ENCODE data around the gene NPAP1. TPM values are rescaled to one million over a fixed set of nuclear protein-coding genes. Genes with fewer than 3 reads are reported as not detected.
"Not testable (repeated sequence)": the region's sequence is repeated elsewhere in the genome, so short reads cannot be mapped to it uniquely, and the experiment has no call there.

The NPAP1 gene
- polyA plus RNA-seq, 1 of the 3 experiments (the other 2 are of a cell fraction): not detected

GRCh38 chr15:24682002-24682401, 6.4 kb downstream of the NPAP1 start:
- WGBS (ENCODE audit: low lambda C conversion rate): 8% methylated on average over 3 of the region's 3 CpGs

GRCh38 chr15:24682905-24683304, 7.3 kb downstream of the NPAP1 start:
- DNase-seq; H3K9ac ChIP-seq; H3K36me3 ChIP-seq (replicated peaks in 1 of 2; ENCODE audit: control insufficient read depth in 1 of 2, insufficient read depth in 2 of 2, low read length in 1 of 2); H3K4me2 ChIP-seq; CTCF ChIA-PET; H3K9me2 ChIP-seq; H3K9me3 ChIP-seq; H3K27me3 ChIP-seq (ENCODE audit: insufficient read depth); H4K20me1 ChIP-seq (ENCODE audit: insufficient read depth); H2AFZ ChIP-seq (ENCODE audit: low read depth); H3F3A ChIP-seq (replicated peaks; ENCODE audit: insufficient read depth); H3K27ac ChIP-seq (ENCODE audit: low read depth in 2 of 2, low read length in 1 of 2); POLR2A ChIA-PET; H3K4me3 ChIP-seq (ENCODE audit: low read depth in 2 of 2, low read length in 1 of 2); H3K79me2 ChIP-seq (ENCODE audit: insufficient read depth); H3K4me1 ChIP-seq (ENCODE audit: control insufficient read depth in 1 of 2, insufficient read depth in 2 of 2, low read depth in 1 of 2, low read length in 1 of 2): not testable (repeated sequence)
- WGBS (ENCODE audit: low lambda C conversion rate): 7% methylated on average over 4 of the region's 4 CpGs

More at GRCh38 chr15:24682002-24682401, 6.4 kb downstream of the NPAP1 start:
- no peak overlapping the region for H3K4me2 ChIP-seq
- no peak for TF ChIP-seq RFX5 (IDR thresholded peaks at IDR 0.05; ENCODE audit: low read length)
- TF ChIP-seq, protein P1, sequence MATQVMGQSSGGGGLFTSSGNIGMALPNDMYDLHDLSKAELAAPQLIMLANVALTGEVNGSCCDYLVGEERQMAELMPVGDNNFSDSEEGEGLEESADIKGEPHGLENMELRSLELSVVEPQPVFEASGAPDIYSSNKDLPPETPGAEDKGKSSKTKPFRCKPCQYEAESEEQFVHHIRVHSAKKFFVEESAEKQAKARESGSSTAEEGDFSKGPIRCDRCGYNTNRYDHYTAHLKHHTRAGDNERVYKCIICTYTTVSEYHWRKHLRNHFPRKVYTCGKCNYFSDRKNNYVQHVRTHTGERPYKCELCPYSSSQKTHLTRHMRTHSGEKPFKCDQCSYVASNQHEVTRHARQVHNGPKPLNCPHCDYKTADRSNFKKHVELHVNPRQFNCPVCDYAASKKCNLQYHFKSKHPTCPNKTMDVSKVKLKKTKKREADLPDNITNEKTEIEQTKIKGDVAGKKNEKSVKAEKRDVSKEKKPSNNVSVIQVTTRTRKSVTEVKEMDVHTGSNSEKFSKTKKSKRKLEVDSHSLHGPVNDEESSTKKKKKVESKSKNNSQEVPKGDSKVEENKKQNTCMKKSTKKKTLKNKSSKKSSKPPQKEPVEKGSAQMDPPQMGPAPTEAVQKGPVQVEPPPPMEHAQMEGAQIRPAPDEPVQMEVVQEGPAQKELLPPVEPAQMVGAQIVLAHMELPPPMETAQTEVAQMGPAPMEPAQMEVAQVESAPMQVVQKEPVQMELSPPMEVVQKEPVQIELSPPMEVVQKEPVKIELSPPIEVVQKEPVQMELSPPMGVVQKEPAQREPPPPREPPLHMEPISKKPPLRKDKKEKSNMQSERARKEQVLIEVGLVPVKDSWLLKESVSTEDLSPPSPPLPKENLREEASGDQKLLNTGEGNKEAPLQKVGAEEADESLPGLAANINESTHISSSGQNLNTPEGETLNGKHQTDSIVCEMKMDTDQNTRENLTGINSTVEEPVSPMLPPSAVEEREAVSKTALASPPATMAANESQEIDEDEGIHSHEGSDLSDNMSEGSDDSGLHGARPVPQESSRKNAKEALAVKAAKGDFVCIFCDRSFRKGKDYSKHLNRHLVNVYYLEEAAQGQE (IDR thresholded peaks at IDR 0.05; ENCODE audit: low read depth, low read length): no peak
- TF ChIP-seq YY1 (IDR thresholded peaks at IDR 0.05; ENCODE audit: low read depth): no peak
- no peak for TF ChIP-seq GATA2 (CRISPR knock-in tag; IDR thresholded peaks at IDR 0.05)
- no peak for TF ChIP-seq CHD2 (IDR thresholded peaks at IDR 0.05; ENCODE audit: low read length, partially characterized antibody)
- no peak for TF ChIP-seq TAF1 (IDR thresholded peaks at IDR 0.05; ENCODE audit: borderline replicate concordance, low read depth, low read length)
- no peak for TF ChIP-seq EP300 (IDR thresholded peaks at IDR 0.05; ENCODE audit: borderline replicate concordance in 1 of 2, low read depth in 1 of 2, low read length in 1 of 2)
- no peak for TF ChIP-seq FOXM1 (IDR thresholded peaks at IDR 0.05; ENCODE audit: low read depth)
- TF ChIP-seq, protein P2, sequence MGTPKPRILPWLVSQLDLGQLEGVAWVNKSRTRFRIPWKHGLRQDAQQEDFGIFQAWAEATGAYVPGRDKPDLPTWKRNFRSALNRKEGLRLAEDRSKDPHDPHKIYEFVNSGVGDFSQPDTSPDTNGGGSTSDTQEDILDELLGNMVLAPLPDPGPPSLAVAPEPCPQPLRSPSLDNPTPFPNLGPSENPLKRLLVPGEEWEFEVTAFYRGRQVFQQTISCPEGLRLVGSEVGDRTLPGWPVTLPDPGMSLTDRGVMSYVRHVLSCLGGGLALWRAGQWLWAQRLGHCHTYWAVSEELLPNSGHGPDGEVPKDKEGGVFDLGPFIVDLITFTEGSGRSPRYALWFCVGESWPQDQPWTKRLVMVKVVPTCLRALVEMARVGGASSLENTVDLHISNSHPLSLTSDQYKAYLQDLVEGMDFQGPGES (IDR thresholded peaks at IDR 0.05; ENCODE audit: low read depth, low read length): no peak
- TF ChIP-seq POLR2AphosphoS5 (IDR thresholded peaks at IDR 0.05; ENCODE audit: low read depth, low read length): no peak
- TF ChIP-seq ZBTB33 (IDR thresholded peaks at IDR 0.05; ENCODE audit: borderline replicate concordance, low read depth): no peak
- TF ChIP-seq, protein P3, sequence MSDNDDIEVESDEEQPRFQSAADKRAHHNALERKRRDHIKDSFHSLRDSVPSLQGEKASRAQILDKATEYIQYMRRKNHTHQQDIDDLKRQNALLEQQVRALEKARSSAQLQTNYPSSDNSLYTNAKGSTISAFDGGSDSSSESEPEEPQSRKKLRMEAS (IDR thresholded peaks at IDR 0.05; ENCODE audit: low read depth): no peak
- TF ChIP-seq, protein P4, sequence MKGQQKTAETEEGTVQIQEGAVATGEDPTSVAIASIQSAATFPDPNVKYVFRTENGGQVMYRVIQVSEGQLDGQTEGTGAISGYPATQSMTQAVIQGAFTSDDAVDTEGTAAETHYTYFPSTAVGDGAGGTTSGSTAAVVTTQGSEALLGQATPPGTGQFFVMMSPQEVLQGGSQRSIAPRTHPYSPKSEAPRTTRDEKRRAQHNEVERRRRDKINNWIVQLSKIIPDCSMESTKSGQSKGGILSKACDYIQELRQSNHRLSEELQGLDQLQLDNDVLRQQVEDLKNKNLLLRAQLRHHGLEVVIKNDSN (IDR thresholded peaks at IDR 0.05; ENCODE audit: borderline replicate concordance, low read depth): no peak
- no peak for TF ChIP-seq RCOR1 (IDR thresholded peaks at IDR 0.05; ENCODE audit: low read length)
- no peak for TF ChIP-seq NFIC (IDR thresholded peaks at IDR 0.05; ENCODE audit: borderline replicate concordance)
- H3K9me3 ChIP-seq: no peaks in the 10 kb centered on the region
- no peak overlapping the region for H3K9ac ChIP-seq
- H3K27me3 ChIP-seq (ENCODE audit: insufficient read depth): no peaks in the 10 kb centered on the region
- POLR2A ChIA-PET: no interaction called here
- DNase-seq: no peak
- H3K4me1 ChIP-seq (ENCODE audit: control insufficient read depth in 1 of 2, insufficient read depth in 2 of 2, low read depth in 1 of 2, low read length in 1 of 2): no peaks in the 10 kb centered on the region
- H3K9me2 ChIP-seq: no peaks in the 10 kb centered on the region
- H3F3A ChIP-seq (replicated peaks; ENCODE audit: insufficient read depth): no peaks in the 10 kb centered on the region
- no peaks in the 10 kb centered on the region for H4K20me1 ChIP-seq (ENCODE audit: insufficient read depth)
- H3K79me2 ChIP-seq (ENCODE audit: insufficient read depth): no peaks in the 10 kb centered on the region
- no peak overlapping the region for H2AFZ ChIP-seq (ENCODE audit: low read depth)
- H3K4me3 ChIP-seq (ENCODE audit: low read depth in 2 of 2, low read length in 1 of 2): no peak overlapping the region
- no peaks in the 10 kb centered on the region for H3K36me3 ChIP-seq (replicated peaks in 1 of 2; ENCODE audit: control insufficient read depth in 1 of 2, insufficient read depth in 2 of 2, low read length in 1 of 2)
- CTCF ChIA-PET: no interaction called here
- H3K27ac ChIP-seq (ENCODE audit: low read depth in 2 of 2, low read length in 1 of 2): no peak overlapping the region
